Stomach (tissue), 9 donors: Measurements from ENCODE around the gene GALK1. TPM values are rescaled to one million over a fixed set of nuclear protein-coding genes. Genes with fewer than 3 reads are reported as not detected.
A peak's percentile ranks its signal among the peaks of the same experiment; 100 is the strongest.

Experiments used
- DNase-seq, 2 donors: peaks; one replicate each; pipeline versions ENCODE4 v3.0.0 to v3.0.0-alpha.2; 2013 to 2019
- H3K27ac ChIP-seq, 5 donors: fragments of 200-600 bp in 4 of 5; sonication (generic) in 4 of 5; one replicate each; pipeline ENCODE4 v1.5.1; 2013 to 2019; ENCODE audit warnings: mild to moderate bottlenecking in 1 of 5, moderate library complexity in 1 of 5
- H3K27me3 ChIP-seq, 3 donors: fragments of 200-600 bp; sonication (generic); one replicate each; pipeline ENCODE4 v1.5.1; 2017 to 2019; ENCODE audit warnings: mixed run types in 1 of 3
- H3K36me3 ChIP-seq, 4 donors: fragments of 200-600 bp; sonication (generic); 1 replicate in 3 of 4; 2 replicates in 1 of 4; pipeline ENCODE4 v1.5.1; 2016 to 2019
- H3K4me1 ChIP-seq, 4 donors: fragments of 200-600 bp; sonication (generic); one replicate each; pipeline ENCODE4 v1.5.1; 2016 to 2019
- H3K4me3 ChIP-seq, 4 donors: fragments of 200-600 bp; sonication (generic) in 3 of 4; one replicate each; pipeline ENCODE4 v1.5.1; 2016 to 2019; ENCODE audit warnings: mild to moderate bottlenecking in 1 of 4
- H3K9me3 ChIP-seq, 4 donors: fragments of 200-600 bp; sonication (generic); one replicate each; pipeline ENCODE4 v1.5.1; 2016 to 2019
- CTCF ChIP-seq, 7 experiments: fragments of 450-650 bp in 4 of 7; fragments of 200-600 bp in 3 of 7; sonication (generic) in 3 of 7; IDR thresholded peaks; one replicate each; pipeline ENCODE4 v1.5.1; 2016 to 2019; ENCODE audit warnings: antibody characterized with exemption in 7 of 7, control low read depth in 2 of 7, mild to moderate bottlenecking in 1 of 7
- EP300 ChIP-seq: sonication (generic); formaldehyde crosslinking; IDR thresholded peaks from one replicate; pipeline ENCODE4 v1.6.1; 2017; ENCODE audit warnings: antibody characterized with exemption
- POLR2A ChIP-seq, 4 donors: fragments of 450-650 bp; IDR thresholded peaks; one replicate each; pipeline ENCODE4 v1.6.1; 2016; ENCODE audit warnings: antibody characterized with exemption in 4 of 4, control low read depth in 2 of 4, mild to moderate bottlenecking in 1 of 4, moderate library complexity in 1 of 4
- POLR2AphosphoS5 ChIP-seq, 3 donors: sonication (generic); formaldehyde crosslinking; IDR thresholded peaks; one replicate each; pipeline ENCODE4 v1.6.1; 2016; ENCODE audit warnings: antibody characterized with exemption in 3 of 3
- WGBS, 5 donors: extraction: QIAGEN DNeasy Blood & Tissue Kit in 3 of 5; methylation state at CpG; one replicate each; pipeline versions ENCODE4 v1.1.5 to v1.1.7; 2013 to 2018; 5-methylcytosine and 5-hydroxymethylcytosine counted together
- intact Hi-C: fragments of 100-400 bp; cut with DNase I; formaldehyde crosslinking; loops from one replicate; pipeline ENCODE4 v1.15.1; 2023; ENCODE audit warnings: low total_unique reads
- polyA plus RNA-seq, 3 donors: library from polyadenylated mRNA; stranded (reverse); fragments of 200-250 nt; gene quantifications; one replicate each; pipeline ENCODE4 v1.2.3, GENCODE V29; 2013
- total RNA-seq, 5 donors: library from RNA; depleted of rRNA; stranded (reverse); fragments of >200 nt; gene quantifications; one replicate each; pipeline versions ENCODE4 v1.1.0 to v1.2.3, GENCODE V29; 2014 to 2016
- donor health status: healthy with polysubstance abuse.
- donor health status: Bipolar disorder and iron deficiency.
- donor health status: healthy.

GALK1 gene
- total and polyA plus RNA-seq, 8 donors = 7.6 to 57.1 (median 34.5) TPM

- WGBS, 5 donors = 68 to 86% (median 77%) methylated on average over 16 to 24 of the region's 24 CpGs
- Histone ChIP-seq H3K27ac (peak overlapping the region; percentile 44 to 76 (median 65)), H3K27me3 (no peaks in the 10 kb centered on the region), H3K4me1 (peaks cover 22 to 31% (median 27%) of the 10 kb centered on the region in 4 donors), H3K9me3 (no peaks in the 10 kb centered on the region), H3K36me3 (peaks cover 35 to 56% (median 54%) of the 10 kb centered on the region in 4 donors), H3K4me3 (no peak overlapping the region)
- intact Hi-C loops = no loop called here
- TF ChIP-seq EP300 (no peak), POLR2AphosphoS5 (IDR thresholded peaks at IDR 0.05) (no peak), CTCF (IDR thresholded peaks at IDR 0.05) (no peak), POLR2A (IDR thresholded peaks at IDR 0.05) (no peak)
- DNase-seq = no peak
These were observed 44.7 kb upstream of the GALK1 start for GRCh38 chr17:75809631-75810111.

- peak in 1 of 2 donors; percentile 83 for DNase-seq
- Histone ChIP-seq H3K4me1 (peaks cover 22 to 31% (median 27%) of the 10 kb centered on the region in 4 donors), H3K27me3 (no peaks in the 10 kb centered on the region), H3K27ac (peak overlapping the region; percentile 44 to 76 (median 65)), H3K36me3 (peaks cover 32 to 54% (median 48%) of the 10 kb centered on the region in 4 donors), H3K9me3 (no peaks in the 10 kb centered on the region), H3K4me3 (no peak overlapping the region)
- TF ChIP-seq POLR2A (IDR thresholded peaks at IDR 0.05) (no peak), CTCF (IDR thresholded peaks at IDR 0.05) (peak in 1 of 7 experiments; percentile 14), POLR2AphosphoS5 (IDR thresholded peaks at IDR 0.05) (peak in 1 of 3 donors; percentile 54)
- 34 to 57% (median 53%) methylated on average over 14 to 18 of the region's 18 CpGs for WGBS, 5 donors
- intact Hi-C loops = no loop called here
These were observed 44.1 kb upstream of the GALK1 start for GRCh38 chr17:75808905-75809621.

GRCh38 chr17:75808549-75808904 lies 43.5 kb upstream of the GALK1 start:
- peaks cover 22 to 31% (median 27%) of the 10 kb centered on the region in 4 donors for H3K4me1 ChIP-seq
- no peaks in the 10 kb centered on the region for H3K9me3 ChIP-seq
- 60 to 80% (median 73%) methylated on average over 4 of the region's 4 CpGs for WGBS, 5 donors
- H3K27ac ChIP-seq = peak overlapping the region; percentile 43 to 76 (median 65)
- H3K27me3 ChIP-seq = no peaks in the 10 kb centered on the region
- peaks cover 32 to 52% (median 43%) of the 10 kb centered on the region in 4 donors for H3K36me3 ChIP-seq
- intact Hi-C loops = no loop called here
- H3K4me3 ChIP-seq = no peak overlapping the region
- TF ChIP-seq EP300 (no peak), POLR2AphosphoS5 (IDR thresholded peaks at IDR 0.05) (no peak), CTCF (IDR thresholded peaks at IDR 0.05) (no peak), POLR2A (IDR thresholded peaks at IDR 0.05) (no peak)
- DNase-seq = no peak

GRCh38 chr17:75807861-75808260 lies 42.9 kb upstream of the GALK1 start:
- intact Hi-C loops = no loop called here
- Histone ChIP-seq H3K9me3 (no peaks in the 10 kb centered on the region), H3K4me3 (no peak overlapping the region), H3K36me3 (peaks cover 27 to 45% (median 41%) of the 10 kb centered on the region in 4 donors), H3K27ac (peak overlapping the region in 4 of 5 donors; percentile 55 to 76 (median 68)), H3K4me1 (peaks cover 22 to 31% (median 27%) of the 10 kb centered on the region in 4 donors), H3K27me3 (no peaks in the 10 kb centered on the region)
- no peak for TF ChIP-seq CTCF (IDR thresholded peaks at IDR 0.05)
- no peak for TF ChIP-seq POLR2A (IDR thresholded peaks at IDR 0.05)
- DNase-seq = no peak
- 82 to 97% (median 87%) methylated on average over 3 of the region's 3 CpGs for WGBS, 5 donors
